Bronchial epithelial cell (primary cell): Measurements from ENCODE around the gene SETDB1. TPM values are rescaled to one million over a fixed set of nuclear protein-coding genes. Genes with fewer than 3 reads are reported as not detected.
"Not testable (repeated sequence)": the region's sequence is repeated elsewhere in the genome, so short reads cannot be mapped to it uniquely, and the experiment has no call there.

ENCODE experiments used
- DNase-seq: peaks from one replicate; pipeline ENCODE4 v3.0.0-alpha.2; 2010; ENCODE audit warnings: low read depth
- FAIRE-seq: peaks from 2 replicates; lab custom pipeline; 2011; peaks lifted over from hg19 to GRCh38; lab: Jason Lieb, UNC
- H3K27me3 ChIP-seq: 2 replicates; pipeline ENCODE4 v1.5.1; 2011; ENCODE audit warnings: low read length; ENCODE audit not compliant: control insufficient read depth, insufficient read depth
- H3K36me3 ChIP-seq: 2 replicates; pipeline ENCODE4 v1.5.1; 2011; ENCODE audit warnings: low read length; ENCODE audit not compliant: control insufficient read depth, insufficient read depth
- H3K4me3 ChIP-seq: 2 replicates; pipeline ENCODE4 v1.5.1; 2011; ENCODE audit warnings: mild to moderate bottlenecking, low read depth, low read length, control low read depth
- total RNA-seq: library from RNA; depleted of rRNA; stranded (reverse); fragments of >200 nt; gene quantifications from 2 replicates; pipeline ENCODE4 v1.2.1, GENCODE V29; 2014
- TF ChIP-seq, protein P1 (sequence below): IDR thresholded peaks from 2 replicates; pipeline ENCODE4 v1.5.1; 2011; ENCODE audit warnings: mild to moderate bottlenecking, moderate library complexity, low read length, control low read depth, inconsistent platforms; ENCODE audit not compliant: insufficient read depth, severe bottlenecking

Gene SETDB1
- 24.0 and 24.7 TPM in 2 replicates for total RNA-seq

DNA sequence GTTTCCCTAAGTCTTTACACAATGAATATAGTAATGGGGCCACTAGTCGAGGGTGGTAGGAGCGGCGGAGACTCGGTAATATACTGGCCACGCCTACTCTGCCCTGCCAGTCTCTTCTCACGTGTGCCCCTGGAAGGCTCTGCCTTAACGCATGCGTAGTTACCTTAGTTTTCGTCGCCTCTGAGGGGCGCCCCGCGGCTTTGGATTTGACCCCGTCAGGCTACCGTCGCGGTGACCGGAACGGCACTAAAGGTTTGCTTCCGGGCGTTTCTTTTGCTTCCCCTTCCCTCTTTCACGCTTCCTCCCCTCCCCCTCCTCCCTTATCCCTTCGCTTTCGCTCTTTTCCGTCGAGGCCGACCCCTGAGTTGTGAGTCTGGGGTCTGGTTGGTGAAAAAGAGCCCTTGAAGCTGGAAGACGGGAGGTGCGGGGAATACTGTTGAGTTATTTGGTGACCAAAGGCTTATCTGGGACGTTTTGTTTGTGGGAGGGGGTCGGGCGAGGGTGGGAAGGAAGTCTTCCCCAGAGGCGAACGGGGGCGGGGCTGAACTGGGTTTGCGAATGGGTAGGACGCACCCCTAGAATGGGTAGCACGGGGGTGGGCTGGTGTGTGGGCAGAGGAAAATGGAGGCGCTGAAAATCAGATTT is at the start of gene SETDB1:
SETDB1 (plus strand) TSS at position 267 of the 645 bp plus-strand sequence. CDS start 1,352 bp downstream, outside the sequence.
- peak within 1 kb of the TSS; percentile 65 for H3K4me3 ChIP-seq
- no peaks in the 10 kb centered on the region for H3K27me3 ChIP-seq
- DNase-seq (peak; percentile 92), FAIRE-seq (no peak)
- TF ChIP-seq, protein P1, sequence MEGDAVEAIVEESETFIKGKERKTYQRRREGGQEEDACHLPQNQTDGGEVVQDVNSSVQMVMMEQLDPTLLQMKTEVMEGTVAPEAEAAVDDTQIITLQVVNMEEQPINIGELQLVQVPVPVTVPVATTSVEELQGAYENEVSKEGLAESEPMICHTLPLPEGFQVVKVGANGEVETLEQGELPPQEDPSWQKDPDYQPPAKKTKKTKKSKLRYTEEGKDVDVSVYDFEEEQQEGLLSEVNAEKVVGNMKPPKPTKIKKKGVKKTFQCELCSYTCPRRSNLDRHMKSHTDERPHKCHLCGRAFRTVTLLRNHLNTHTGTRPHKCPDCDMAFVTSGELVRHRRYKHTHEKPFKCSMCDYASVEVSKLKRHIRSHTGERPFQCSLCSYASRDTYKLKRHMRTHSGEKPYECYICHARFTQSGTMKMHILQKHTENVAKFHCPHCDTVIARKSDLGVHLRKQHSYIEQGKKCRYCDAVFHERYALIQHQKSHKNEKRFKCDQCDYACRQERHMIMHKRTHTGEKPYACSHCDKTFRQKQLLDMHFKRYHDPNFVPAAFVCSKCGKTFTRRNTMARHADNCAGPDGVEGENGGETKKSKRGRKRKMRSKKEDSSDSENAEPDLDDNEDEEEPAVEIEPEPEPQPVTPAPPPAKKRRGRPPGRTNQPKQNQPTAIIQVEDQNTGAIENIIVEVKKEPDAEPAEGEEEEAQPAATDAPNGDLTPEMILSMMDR = peak; percentile 27
- H3K36me3 ChIP-seq = peaks cover 3% of the 10 kb centered on the region

DNA sequence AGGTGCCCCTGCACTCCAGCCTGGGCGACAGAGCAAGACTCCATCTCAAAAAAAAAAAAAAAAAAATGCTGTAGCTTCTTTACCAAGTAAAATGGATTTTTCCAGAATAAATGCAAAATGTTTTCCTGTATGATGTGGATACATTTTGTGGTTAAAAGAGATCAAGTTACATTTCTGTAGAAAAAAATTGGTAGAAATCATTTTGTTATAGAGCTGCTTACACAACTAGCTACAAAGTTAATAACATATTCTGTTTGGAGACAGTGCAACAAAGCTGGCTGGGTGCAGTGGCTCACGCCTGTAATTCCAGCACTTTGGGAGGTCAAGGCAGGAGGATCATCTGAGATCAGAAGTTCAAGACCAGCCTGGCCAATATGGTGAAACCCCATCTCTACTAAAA is 47.2 kb upstream of the SETDB1 start:
- H3K4me3 ChIP-seq, H3K36me3 ChIP-seq, DNase-seq, FAIRE-seq, H3K27me3 ChIP-seq: not testable (repeated sequence)

DNA sequence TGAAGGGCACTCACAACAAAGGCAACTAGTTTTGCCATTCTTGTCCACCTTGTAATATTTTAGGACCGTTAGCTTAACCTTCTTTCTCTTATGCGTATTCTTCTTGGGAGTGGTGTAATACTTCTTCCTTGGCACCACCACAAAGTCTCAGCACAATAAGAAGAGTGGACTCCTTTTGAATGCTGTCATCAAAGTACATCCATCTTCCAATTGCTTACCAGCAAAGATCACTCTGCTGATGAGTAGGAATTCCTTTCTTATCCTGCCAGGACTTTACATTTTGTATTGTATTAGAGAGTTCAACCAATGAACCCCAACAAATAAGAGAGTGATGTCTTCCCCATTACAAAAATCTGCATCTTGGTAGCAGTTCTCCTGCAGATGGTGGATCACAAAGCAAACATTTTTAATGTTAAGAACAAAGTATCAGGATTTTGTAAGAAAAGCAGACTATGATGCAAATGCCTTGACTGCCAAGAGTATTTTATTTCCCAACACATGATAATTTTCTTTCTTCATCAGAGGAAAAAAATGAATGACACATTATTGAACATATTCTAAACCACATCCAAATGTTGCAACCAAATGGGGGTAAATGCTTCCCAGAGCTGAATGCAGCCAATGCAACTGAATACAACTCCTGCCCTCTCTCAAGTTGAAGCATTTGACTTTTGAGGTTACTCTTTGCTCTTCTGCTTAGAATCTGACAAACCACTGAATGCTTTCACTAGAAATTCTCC is 44.7 kb upstream of the SETDB1 start:
- no peaks in the 10 kb centered on the region for H3K36me3 ChIP-seq
- no peaks in the 10 kb centered on the region for H3K27me3 ChIP-seq
- DNase-seq (peak; percentile 94), FAIRE-seq (no peak)
- TF ChIP-seq, protein P1 = no peak
- H3K4me3 ChIP-seq = no peak overlapping the region

DNA sequence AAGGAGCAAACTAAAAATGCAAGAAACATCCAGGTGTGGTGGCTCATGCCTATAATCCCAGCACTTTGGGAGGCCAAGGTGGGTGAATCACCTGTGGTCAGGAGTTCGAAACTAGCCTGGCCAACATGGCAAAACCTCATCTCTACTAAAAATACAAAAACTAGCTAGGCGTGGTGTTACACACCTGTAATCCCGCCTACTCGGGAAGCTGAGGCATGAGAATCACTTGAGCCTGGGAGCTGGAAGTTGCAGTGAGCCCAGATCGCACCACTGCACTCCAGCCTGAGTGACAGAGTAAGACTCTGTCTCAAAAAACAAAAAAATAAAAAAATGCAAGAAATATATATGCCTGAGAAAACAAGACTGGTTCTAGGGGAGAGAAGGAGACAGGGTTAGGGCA is 43.0 kb upstream of the SETDB1 start:
- DNase-seq, H3K36me3 ChIP-seq, FAIRE-seq, H3K27me3 ChIP-seq, H3K4me3 ChIP-seq: not testable (repeated sequence)

DNA sequence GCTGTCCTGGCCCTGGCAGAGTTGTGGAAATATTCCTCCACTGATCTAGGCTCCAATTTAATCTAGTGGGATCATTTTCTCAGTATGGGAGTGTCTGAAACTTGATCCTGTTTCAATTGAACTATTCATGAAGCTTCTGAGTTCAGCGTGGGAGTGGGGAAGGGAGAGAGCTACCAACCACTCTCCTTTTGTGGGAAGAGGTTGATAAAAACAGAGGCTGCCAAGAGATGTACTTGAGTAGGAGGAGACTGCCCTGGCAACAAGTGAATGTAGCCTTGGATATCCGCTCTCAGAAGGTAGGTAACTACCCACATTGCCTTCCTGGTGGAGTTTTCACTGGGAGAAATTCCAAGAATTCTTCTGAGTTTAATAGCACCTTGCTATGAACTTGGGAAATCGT is 39.1 kb upstream of the SETDB1 start, which contains the start of gene CTXND2:
CTXND2 (plus strand) TSS at position 119 of the 400 bp plus-strand sequence. CDS start 25,179 bp downstream, outside the sequence.
- DNase-seq (peak; percentile 14), FAIRE-seq (no peak)
- TF ChIP-seq, protein P1 = no peak

DNA sequence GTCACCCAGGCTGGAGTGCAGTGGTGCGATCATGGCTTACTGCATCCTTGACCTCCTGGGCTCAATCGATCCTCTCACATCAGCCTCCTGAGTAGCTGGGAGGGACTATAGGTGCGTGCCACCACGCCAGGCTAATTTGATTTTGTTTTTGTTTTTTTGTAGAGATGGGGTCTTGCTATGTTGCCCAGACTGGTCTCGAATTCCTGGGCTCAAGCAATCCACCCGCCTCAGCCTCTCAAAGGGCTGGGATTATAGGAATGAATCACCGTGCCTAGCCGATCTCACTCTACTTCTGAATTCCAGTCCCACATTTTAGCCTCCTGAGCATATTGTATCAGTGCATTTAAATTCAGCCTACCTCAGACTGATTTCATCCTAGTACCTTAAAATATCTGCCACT is 37.4 kb upstream of the SETDB1 start:
- FAIRE-seq = no peak
- no peak overlapping the region for H3K4me3 ChIP-seq

More for the DNA sequence above, 39.1 kb upstream of the SETDB1 start, which contains the start of gene CTXND2:
- Histone ChIP-seq H3K4me3 (no peak within 1 kb of the TSS), H3K27me3 (no peaks in the 10 kb centered on the region), H3K36me3 (no peaks in the 10 kb centered on the region)

More for the DNA sequence above, 37.4 kb upstream of the SETDB1 start:
- Histone ChIP-seq H3K27me3 (no peaks in the 10 kb centered on the region), H3K36me3 (no peaks in the 10 kb centered on the region)
- TF ChIP-seq, protein P1 = no peak
- no peak for DNase-seq
